Cardiac muscle cell (in vitro differentiated cells and primary cell): ENCODE data around the gene SH3BP4. TPM values are rescaled to one million over a fixed set of nuclear protein-coding genes. Genes with fewer than 3 reads are reported as not detected.
A peak's percentile ranks its signal among the peaks of the same experiment; 100 is the strongest.

Experiments used
- DNase-seq, 2 donors: peaks; one replicate each; pipeline versions ENCODE4 v3.0.0 to v3.0.0-alpha.2; 2010 to 2017; ENCODE audit warnings: low read depth in 1 of 2, low spot score in 1 of 2
- H3K27ac ChIP-seq: fragments of 200-600 bp; sonication (generic); 2 replicates; pipeline ENCODE4 v1.5.1; 2016
- H3K27me3 ChIP-seq: fragments of 200-600 bp; sonication (generic); 2 replicates; pipeline ENCODE4 v1.6.0; 2016; ENCODE audit warnings: control low read depth
- H3K36me3 ChIP-seq: fragments of 200-600 bp; sonication (generic); 2 replicates; pipeline ENCODE4 v1.5.1; 2016; ENCODE audit warnings: control low read depth
- H3K4me1 ChIP-seq: fragments of 200-600 bp; sonication (generic); 2 replicates; pipeline ENCODE4 v1.8.1; 2017; ENCODE audit warnings: low read depth, mild to moderate bottlenecking, mixed run types
- H3K4me3 ChIP-seq: fragments of 200-600 bp; sonication (generic); 2 replicates; pipeline ENCODE4 v1.5.1; 2016; ENCODE audit warnings: mild to moderate bottlenecking
- H3K9me3 ChIP-seq: fragments of 200-600 bp; sonication (generic); 2 replicates; pipeline ENCODE4 v1.5.1; 2017; ENCODE audit warnings: low read depth, mild to moderate bottlenecking, control low read depth
- polyA plus RNA-seq: library from polyadenylated mRNA; unstranded; fragments of >200 nt; fragmentation: Nextera tagmentation; extraction: Ambion mirVana; gene quantifications from 2 replicates; pipeline ENCODE4 v1.2.1, GENCODE V29; 2016
- total RNA-seq: library from RNA; depleted of rRNA; stranded (reverse); fragments of >200 nt; gene quantifications from 2 replicates; pipeline ENCODE4 v1.2.3, GENCODE V29; 2016
- TF ChIP-seq, protein P1 (sequence below): IDR thresholded peaks from 2 replicates; pipeline ENCODE4 v1.5.1; 2012; ENCODE audit warnings: low read depth, mild to moderate bottlenecking, low read length

The SH3BP4 gene
- total and polyA plus RNA-seq, 2 experiments from 2014 or later, result 35.8 to 71.3 TPM

GRCh38 chr2:234992196-234992595 is 40.4 kb downstream of the SH3BP4 start:
- no peak for DNase-seq
- Histone ChIP-seq H3K36me3 (peaks cover 8% of the 10 kb centered on the region), H3K4me3 (no peak overlapping the region)

DNA sequence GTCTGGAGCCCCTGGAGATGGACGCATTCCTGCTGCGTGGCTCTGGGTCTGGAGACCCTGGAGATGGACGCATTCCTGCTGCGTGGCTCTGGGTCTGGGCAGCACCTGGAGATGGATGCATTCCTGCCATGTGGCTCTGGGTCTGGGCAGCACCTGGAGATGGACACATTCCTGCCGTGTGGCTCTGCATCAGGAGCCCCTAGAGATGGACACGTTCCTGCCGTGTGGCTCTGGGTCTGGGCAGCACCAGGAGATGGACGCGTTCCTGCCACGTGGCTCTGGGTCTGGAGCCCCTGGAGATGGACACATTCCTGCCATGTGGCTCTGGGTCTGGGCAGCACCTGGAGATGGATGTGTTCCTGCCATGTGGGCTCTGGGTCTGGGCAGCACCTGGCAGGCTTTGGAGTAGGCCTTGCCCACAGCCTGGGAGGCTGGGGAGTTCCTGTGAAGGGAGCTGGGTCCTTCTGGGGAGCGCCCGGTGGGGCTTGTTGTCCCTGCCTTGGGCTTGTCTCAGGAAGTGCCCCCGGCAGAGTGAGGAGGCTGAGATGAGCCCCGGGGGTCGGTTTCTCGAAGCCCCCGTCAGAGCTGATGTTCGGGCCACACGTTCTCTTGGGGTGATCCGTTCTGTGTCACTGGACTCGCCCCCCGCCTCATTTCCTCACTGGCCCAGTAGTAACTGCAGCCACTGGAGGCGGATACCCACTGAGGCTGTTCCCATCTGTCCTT is 41.0 kb downstream of the SH3BP4 start:
- no peak overlapping the region for H3K4me3 ChIP-seq
- peaks cover 56% of the 10 kb centered on the region for H3K4me1 ChIP-seq
- TF ChIP-seq, protein P1, sequence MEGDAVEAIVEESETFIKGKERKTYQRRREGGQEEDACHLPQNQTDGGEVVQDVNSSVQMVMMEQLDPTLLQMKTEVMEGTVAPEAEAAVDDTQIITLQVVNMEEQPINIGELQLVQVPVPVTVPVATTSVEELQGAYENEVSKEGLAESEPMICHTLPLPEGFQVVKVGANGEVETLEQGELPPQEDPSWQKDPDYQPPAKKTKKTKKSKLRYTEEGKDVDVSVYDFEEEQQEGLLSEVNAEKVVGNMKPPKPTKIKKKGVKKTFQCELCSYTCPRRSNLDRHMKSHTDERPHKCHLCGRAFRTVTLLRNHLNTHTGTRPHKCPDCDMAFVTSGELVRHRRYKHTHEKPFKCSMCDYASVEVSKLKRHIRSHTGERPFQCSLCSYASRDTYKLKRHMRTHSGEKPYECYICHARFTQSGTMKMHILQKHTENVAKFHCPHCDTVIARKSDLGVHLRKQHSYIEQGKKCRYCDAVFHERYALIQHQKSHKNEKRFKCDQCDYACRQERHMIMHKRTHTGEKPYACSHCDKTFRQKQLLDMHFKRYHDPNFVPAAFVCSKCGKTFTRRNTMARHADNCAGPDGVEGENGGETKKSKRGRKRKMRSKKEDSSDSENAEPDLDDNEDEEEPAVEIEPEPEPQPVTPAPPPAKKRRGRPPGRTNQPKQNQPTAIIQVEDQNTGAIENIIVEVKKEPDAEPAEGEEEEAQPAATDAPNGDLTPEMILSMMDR, result no peak
- no peaks in the 10 kb centered on the region for H3K27me3 ChIP-seq
- peak overlapping the region; percentile 100 for H3K27ac ChIP-seq
- peaks cover 8% of the 10 kb centered on the region for H3K36me3 ChIP-seq
- no peaks in the 10 kb centered on the region for H3K9me3 ChIP-seq
- no peak for DNase-seq

More at GRCh38 chr2:234992196-234992595, 40.4 kb downstream of the SH3BP4 start:
- TF ChIP-seq, protein P1, result no peak
- Histone ChIP-seq H3K4me1 (peaks cover 51% of the 10 kb centered on the region), H3K27ac (peak overlapping the region; percentile 100), H3K9me3 (no peaks in the 10 kb centered on the region), H3K27me3 (no peaks in the 10 kb centered on the region)

DNA sequence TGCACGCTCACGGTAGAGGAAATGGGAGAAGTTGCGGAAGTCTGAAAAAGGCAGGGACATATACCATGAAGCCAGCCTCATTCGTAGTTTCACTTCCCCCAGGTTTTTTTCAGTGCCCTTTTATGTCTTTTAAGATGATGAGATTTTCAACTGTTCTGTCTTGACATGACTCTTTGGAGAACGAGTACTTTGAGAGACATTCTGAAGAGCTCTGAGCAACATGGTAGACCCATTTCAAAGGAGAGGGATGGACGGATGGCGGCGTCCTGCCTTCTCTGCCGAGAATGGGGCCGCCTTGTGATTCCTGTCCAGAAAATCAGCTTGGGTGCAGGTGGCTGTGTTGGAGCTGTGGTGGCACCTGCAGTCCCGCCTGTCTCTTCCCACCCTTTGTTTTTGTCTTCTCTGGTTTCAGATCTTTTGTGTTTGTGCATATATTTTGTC is 41.7 kb downstream of the SH3BP4 start:
- DNase-seq, result no peak
- no peaks in the 10 kb centered on the region for H3K9me3 ChIP-seq
- peaks cover 64% of the 10 kb centered on the region for H3K4me1 ChIP-seq
- peak overlapping the region; percentile 100 for H3K27ac ChIP-seq
- peaks cover 8% of the 10 kb centered on the region for H3K36me3 ChIP-seq
- no peak overlapping the region for H3K4me3 ChIP-seq
- H3K27me3 ChIP-seq, result no peaks in the 10 kb centered on the region
- TF ChIP-seq, protein P1, result no peak

DNA sequence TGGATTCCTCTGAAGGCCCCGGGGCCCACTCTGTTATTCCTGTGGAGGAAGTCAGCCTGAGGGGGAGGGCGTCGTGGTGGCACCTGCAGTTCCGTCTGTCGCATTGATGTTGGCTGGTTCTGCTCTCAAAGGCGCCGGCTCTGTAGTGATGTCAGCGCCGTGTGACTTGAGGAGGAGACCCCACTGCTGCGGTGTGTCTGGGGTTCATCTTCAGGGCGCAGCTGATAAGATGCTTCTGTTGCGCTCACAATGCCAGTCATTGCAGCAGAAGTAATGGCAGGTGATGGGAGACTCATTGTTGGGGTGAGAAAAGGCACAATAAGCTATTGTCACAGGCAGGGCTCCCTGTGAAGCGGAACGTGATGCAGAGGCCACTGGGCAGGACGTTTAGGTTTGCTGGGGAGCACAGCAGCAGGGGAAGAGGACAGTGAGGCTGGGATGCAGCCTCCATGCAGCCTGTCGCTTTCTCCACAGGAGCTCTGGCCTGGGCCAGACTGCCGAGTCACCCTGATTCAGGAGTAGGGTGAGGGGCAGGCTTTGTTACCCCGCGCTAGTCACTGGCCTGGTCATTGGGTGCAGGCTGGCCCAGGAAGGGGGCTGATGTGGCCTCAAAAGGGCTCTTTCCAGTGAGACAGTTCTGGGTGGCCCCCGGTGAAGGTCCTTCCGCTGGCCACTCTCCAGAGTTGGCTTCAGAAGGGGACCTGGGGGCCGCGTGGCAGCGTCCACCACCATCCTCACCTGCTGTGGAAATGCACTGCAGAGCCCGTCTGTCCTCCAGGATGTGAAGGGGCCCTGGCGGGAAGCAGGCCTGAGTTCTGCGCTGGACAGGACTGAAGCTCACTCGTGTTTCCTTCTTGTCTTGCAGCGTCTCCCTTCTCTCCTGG is 42.9 kb downstream of the SH3BP4 start:
- no peaks in the 10 kb centered on the region for H3K9me3 ChIP-seq
- peaks cover 74% of the 10 kb centered on the region for H3K4me1 ChIP-seq
- DNase-seq, result no peak
- peaks cover 8% of the 10 kb centered on the region for H3K36me3 ChIP-seq
- no peak overlapping the region for H3K4me3 ChIP-seq
- TF ChIP-seq, protein P1, result no peak
- H3K27me3 ChIP-seq, result no peaks in the 10 kb centered on the region
- peak overlapping the region; percentile 100 for H3K27ac ChIP-seq

DNA sequence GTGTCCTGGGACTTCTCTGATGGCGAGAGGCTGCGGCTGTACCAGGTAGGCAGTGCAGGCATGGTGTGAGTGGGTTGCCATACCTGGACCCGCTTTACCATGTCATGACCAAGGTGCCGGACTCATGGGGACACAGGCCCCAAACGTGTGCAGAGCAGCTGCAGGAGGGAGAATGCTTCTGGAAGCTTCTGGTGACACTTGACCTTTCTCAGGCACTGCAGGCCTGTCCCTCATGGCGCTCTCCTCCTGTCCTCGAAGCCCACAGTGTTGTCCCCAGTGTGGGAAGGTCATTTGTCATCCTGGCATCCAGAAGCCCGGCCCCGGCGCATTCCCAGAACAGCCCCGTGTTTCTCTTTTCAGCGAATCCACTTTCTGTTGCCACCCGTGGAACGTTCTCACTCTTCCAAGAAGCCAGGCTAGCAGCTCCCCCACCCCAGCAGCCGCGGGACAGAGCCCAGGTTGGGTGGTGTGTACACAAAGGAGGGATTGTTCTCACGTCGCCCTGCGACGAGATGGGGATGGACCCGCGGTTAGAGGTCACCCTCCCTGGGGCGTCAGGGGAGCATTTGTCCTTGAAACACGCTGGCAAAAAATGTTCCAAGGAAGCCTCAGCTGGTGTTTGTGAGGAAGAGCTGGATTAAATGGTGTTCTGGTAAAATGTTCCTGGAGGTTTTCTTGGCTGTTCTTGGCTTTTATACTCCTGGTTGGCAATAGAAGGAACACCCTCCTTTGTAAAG is 43.7 kb downstream of the SH3BP4 start:
- Histone ChIP-seq H3K36me3 (peaks cover 8% of the 10 kb centered on the region), H3K4me3 (no peak overlapping the region), H3K9me3 (no peaks in the 10 kb centered on the region), H3K4me1 (peaks cover 83% of the 10 kb centered on the region), H3K27ac (peak overlapping the region; percentile 100), H3K27me3 (no peaks in the 10 kb centered on the region)
- TF ChIP-seq, protein P1, result no peak
- no peak for DNase-seq
